ENCODE measurements around the gene CRYBG1.

CRYBG1 gene

DNA sequence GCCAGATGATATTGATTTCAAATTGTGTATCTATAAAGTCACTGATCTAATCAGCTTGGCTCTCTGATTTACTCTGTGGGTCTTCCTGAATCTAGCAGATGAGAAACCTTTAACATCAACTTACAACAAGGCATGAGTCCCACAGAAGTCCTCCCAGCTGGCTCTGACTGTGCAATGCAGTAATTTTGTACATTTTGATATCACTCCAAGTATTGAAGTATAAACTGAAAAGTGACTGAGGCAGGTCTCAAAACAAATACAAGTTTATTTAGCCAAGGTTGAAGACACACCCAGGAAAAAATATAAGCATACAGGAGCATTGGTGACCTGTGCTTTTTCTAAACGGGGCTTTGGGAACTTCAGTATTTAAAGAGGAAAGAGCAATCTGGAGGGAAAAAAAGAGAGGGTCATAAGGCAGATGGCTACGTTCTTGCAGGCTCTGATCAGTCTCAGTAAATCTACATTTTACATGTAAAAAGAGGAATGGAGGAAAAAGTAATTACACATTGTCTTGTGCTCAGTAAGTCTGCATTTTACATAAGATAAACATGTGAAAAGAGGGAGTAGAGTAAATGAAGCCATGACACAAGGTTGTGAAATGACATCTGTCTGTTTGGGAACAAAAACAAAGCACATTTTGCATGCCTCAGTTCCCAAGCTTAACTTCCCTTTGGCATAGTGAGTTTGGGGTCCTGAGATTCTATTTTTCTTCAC, 59.5 kb downstream of the CRYBG1 start:
- DNase-seq (ENCODE audit: low read depth), result no peak

GRCh38 chr6:106421496-106421895, 61.0 kb downstream of the CRYBG1 start:
- no peak for DNase-seq (ENCODE audit: low read depth)

DNA sequence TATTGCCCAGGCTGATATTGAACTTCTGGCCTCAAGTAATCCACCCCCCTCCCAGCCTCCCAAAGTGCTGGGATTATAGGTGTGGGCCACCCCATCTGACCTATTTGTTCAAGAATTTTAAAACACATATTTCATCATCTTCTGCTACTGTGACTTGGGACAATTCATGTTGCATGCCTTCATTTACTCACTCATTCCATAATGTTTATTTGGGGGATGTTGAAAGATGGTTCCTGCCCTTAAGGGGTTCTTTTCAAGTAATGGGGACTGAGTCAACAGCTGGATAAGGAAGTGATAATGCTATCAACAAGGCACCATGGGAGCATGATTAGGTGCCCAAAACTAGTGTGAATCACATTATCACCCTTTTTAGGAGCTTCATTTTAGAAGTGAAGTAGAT, 62.0 kb downstream of the CRYBG1 start:
- no peak for DNase-seq (ENCODE audit: low read depth)

DNA sequence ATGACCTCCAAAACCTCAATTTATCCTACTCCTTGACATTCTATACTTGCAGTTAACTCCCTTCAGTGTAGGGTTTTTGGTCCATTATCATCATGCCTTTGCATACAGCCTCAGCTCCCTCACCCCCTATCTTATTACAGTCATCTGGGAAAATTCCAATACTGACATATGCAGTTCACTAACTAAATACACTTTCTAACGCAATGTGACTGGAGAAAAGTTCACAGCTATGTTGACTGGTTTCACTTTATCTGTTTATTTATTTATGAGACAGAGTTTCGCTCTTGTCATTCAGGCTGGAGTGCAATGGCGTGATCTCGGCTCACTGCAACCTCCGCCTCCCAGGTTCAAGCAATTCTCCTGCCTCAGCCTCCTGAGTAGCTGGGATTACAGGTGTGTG, 64.9 kb downstream of the CRYBG1 start:
- no peak for DNase-seq (ENCODE audit: low read depth)

- DNase-seq (ENCODE audit: low read depth), result no peak
These were observed 65.9 kb downstream of the CRYBG1 start for GRCh38 chr6:106426250-106426970.

DNA sequence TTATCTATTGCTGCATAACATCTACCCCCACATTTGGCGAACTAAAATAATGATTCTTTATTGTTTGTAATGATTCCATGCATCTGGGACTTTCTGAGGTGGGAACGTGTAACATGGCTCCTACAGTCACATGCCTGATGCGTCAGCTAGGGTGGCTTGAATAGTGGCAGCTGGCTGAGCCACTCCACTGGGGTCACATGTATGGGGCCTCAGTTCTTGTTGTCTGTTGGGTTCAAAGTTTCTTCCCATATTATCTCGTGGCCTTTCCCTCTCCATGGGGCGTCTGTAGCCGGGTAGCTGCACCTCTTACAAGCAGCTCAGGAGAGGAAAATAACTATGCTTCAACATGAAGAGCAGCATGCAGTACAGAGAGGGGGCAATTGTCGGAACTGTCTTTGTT, 69.9 kb downstream of the CRYBG1 start:
- DNase-seq (ENCODE audit: low read depth), result no peak

DNA sequence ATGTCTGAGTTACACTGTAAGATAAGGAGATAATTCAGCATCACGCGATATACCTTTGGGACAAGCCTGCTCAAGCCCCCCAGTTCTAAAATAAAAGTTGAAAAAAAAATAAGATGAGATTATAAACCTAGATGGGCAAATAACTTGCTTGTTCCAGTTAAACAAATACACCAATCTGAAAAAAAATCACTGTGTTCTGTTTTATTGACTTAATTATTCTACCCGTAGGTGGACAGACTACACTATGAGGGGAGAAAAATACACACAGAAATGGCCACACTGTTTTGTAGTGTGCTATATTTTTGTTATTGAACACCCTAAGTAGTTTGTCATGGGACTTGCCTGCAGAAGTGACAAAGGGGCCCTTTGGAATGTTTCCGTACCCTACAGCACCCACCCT, 70.9 kb downstream of the CRYBG1 start:
- no peak for DNase-seq (ENCODE audit: low read depth)

- no peak for DNase-seq (ENCODE audit: low read depth)
These were observed 71.5 kb downstream of the CRYBG1 start for GRCh38 chr6:106431972-106432371.

DNA sequence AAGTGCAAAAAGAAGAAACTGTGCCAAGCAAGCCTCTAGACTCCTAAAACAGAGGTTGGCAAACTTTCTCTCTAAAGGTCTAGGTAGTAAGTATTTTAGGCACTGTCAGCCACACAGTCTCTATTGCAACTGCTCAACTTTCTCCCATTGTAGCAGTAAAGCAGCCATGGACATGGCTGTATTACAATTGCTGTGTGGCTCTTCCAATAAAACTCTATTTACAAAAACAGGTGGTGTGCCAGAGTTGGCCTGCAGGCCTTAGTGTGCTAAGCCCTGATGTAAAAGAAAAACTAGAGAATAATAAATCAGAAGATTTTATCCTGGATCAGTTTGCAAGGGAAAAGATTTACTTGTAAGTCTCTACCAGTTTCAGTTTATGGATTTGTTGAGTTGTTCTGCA, 74.0 kb downstream of the CRYBG1 start:
- no peak for DNase-seq (ENCODE audit: low read depth)

- DNase-seq (ENCODE audit: low read depth), result no peak
These were observed 78.9 kb downstream of the CRYBG1 start for GRCh38 chr6:106439459-106439858.

DNA sequence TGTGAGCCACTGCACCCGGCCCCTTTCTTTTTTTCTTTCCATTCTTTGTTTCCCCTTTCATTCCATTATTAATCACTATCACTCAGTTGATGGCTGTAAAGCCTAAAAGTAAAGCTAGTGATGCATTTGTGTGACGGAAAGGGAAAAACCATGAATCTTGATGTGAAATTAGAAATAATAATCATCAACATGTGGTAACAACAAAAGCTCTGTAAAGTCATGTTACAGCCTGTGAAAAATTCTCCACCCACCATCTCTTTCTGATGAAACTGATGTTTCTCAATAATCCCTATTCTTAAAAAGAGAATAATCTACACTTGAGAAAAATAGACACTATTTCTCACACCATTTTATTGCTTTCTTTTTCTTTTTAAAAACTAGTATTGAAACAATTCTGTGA, 80.0 kb downstream of the CRYBG1 start:
- DNase-seq (ENCODE audit: low read depth), result no peak

DNA sequence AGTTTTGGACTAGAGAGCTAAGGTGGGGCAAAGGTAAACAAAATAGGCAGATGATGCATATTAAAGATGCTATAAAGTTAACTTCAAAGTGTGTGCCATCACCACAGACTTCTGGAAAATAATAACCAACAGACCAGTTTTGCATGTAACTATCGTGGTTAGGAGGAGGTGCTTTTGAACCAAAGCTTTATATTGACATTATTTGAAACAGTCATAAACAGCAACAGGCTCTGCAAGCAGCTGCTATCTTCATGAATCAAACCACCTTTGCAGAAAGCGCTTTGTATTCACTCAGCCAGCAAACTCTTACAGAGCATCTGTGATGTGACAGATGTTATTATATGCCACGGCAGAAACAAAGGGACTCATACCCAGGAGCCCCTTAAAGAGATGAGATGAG, 81.9 kb downstream of the CRYBG1 start:
- no peak for DNase-seq (ENCODE audit: low read depth)

DNA sequence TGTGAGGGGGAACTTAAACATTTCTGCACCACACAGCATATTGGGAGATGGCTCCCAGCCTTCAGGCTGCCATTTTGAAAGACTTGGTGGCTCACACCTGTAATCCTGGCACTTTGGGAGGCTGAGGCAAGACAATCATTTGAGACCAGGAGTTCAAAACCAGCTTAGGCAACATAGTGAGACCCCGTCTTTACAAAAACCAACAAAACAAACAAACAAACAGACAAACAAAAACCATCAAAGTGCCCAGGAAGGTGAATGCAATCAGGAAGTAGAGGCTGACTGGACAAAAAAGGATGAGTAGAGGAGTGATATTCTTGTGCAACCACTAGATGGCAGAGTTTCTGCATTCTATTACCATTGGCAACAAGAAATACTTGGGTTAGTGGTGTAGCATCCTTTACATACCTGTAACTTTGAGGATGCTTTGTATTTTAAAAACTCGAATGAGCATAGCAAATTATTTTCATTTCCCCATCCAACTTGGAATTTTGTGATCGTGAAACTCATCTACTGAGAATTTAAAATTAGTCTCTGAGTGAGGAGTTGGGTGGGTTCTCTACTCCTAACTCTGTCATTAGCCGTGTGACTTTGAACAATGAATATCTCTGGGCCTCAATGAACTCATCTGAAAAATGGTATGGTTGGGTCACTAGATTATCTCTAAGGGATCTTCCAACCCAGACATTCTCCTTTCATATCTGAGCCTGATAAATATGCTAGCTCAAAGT, 84.4 kb downstream of the CRYBG1 start:
- DNase-seq (ENCODE audit: low read depth), result no peak

GRCh38 chr6:106445508-106445878, 85.0 kb downstream of the CRYBG1 start:
- no peak for DNase-seq (ENCODE audit: low read depth)

- DNase-seq (ENCODE audit: low read depth), result no peak
These were observed 85.9 kb downstream of the CRYBG1 start for GRCh38 chr6:106446287-106446885.

- no peak for DNase-seq (ENCODE audit: low read depth)
These were observed 86.5 kb downstream of the CRYBG1 start for GRCh38 chr6:106446983-106447382.

- no peak for DNase-seq (ENCODE audit: low read depth)
These were observed 87.5 kb downstream of the CRYBG1 start for GRCh38 chr6:106448000-106448426.

DNA sequence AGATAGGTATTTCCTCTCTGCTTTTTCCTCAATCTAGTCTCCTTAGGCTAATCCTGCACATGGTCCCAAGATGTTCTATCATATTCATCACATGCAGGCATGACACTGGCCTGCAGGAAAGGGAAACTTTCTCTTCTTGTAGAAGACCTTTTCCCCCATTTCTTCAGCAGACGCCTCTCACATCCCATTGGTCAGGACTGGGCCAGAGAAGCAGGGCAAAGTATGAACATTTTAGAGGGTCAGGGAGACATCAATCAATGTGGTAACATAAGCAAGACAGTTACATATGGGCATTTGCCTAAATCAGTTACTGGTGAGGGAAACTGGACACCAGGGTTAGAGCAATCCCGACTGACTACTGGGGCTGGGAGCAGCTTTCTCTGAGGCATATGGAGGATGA, 90.1 kb downstream of the CRYBG1 start:
- no peak for DNase-seq (ENCODE audit: low read depth)

DNA sequence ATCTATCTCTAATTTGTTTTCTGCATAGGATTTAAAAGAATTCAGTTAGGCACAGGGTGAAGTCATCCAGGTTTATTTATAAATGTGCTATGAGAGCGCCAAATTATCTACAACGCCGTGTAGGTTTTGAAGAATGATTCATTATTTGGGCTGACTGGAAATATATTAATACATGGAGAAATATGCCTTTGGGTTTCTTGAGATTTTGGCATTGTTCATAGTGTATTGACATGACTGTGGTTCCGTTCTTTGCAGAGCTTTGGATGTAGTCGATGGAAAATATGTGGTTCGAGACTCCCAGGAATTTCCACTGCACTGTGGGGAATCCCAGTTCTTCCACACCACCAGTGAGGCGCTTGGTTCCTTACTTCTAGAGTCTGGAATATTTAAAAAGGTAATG, 90.9 kb downstream of the CRYBG1 start:
- DNase-seq (ENCODE audit: low read depth), result no peak

DNA sequence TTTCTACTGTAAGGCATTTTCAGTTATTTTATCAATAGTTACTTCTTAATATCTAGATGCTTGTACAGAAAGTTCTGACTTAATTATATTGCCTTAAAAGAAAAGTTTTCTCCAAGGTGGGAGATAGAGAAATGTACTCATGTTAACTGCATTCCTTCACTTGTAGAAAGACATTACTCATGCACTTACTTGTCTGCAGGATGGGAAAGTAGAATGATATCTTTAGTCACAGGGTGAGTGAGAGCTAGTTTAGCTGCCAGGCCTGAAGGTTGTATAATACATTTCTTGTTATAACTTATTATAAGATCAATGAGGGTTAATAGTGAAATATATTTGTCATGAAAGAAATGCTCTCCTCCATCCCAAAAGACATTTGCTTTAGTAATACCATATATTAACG, 92.1 kb downstream of the CRYBG1 start:
- no peak for DNase-seq (ENCODE audit: low read depth)

- no peak for DNase-seq (ENCODE audit: low read depth)
These were observed 93.3 kb downstream of the CRYBG1 start for GRCh38 chr6:106453756-106454367.

DNA sequence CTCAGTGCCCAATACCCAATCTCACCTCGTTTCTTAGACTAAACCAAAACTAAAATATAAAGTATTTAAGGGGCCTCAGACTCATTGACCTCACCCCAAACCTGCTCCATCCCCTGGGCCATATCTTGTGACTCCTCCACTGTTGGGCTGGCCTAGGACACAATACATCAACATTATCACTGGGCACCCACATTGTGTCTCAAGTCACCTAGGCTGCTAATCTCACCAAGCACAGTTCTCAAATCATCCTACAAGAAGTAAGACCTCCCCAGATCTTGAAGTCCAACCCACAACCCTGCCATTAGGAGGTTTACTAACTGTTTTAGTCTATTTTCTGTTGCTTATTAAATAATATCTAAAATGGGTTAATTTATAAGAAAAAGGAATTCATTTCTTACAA, 96.2 kb downstream of the CRYBG1 start:
- no peak for DNase-seq (ENCODE audit: low read depth)

Data from stimulated activated CD8-positive, alpha-beta memory T cell treated with anti-CD3 and anti-CD28 coated beads, Interleukin-4, amount 100 ng/mL, for 24 hours (primary cell).